HepG2 (cell line): Measurements from ENCODE around the gene SNX22. TPM values are rescaled to one million over a fixed set of nuclear protein-coding genes. Genes with fewer than 3 reads are reported as not detected.
A peak's percentile ranks its signal among the peaks of the same experiment; 100 is the strongest.

Source experiments
- ATAC-seq: fragments of 200-7000 bp; cut with Tn5 transposase; 3 replicates; pipeline ENCODE4 v1.9.1; 2020; ENCODE audit warnings: mild to moderate bottlenecking, moderate library complexity
- BruUV-seq: library from RNA; stranded (reverse); fragments of 400-500 nt; replicated peaks from 2 replicates; lab custom pipeline; 2021; lab: Mats Ljungman, UMichigan
- CTCF ChIA-PET: fragments of 300-600 bp; formaldehyde crosslinking; extraction: SDS; loops from one replicate; lab custom pipeline; 2021; ENCODE audit warnings: low total read pairs, inconsistent platforms, low intra/inter-chr PET ratio; lab: Yijun Ruan, JAX
- POLR2A ChIA-PET: fragments of 350-600 bp; sonication (Branson Sonifier 250); formaldehyde crosslinking; loops from one replicate; lab custom pipeline; 2020; ENCODE audit warnings: antibody characterized with exemption, inconsistent platforms; lab: Yijun Ruan, JAX
- DNase-seq: peaks from one replicate; pipeline ENCODE4 v3.0.0-alpha.2; 2015; ENCODE audit warnings: low spot score
- FAIRE-seq: peaks from 3 replicates; lab custom pipeline; 2011; peaks lifted over from hg19 to GRCh38; lab: Jason Lieb, UNC
- H2AFZ ChIP-seq: one replicate; pipeline ENCODE4 v1.6.1; 2011; ENCODE audit warnings: low read length, inconsistent platforms
- H3K27ac ChIP-seq: fragments of 300-600 bp; 3 replicates; pipeline ENCODE4 v1.8.0; 2011; ENCODE audit warnings: mixed run types, mild to moderate bottlenecking, mixed read lengths, low read length, inconsistent platforms; ENCODE audit not compliant: insufficient read depth; ENCODE audit errors: extremely low read length
- H3K27me3 ChIP-seq, 2 experiments: fragments of 200-600 bp in 1 of 2; 2 replicates in 1 of 2; 3 replicates in 1 of 2; pipeline versions ENCODE4 v1.6.0 to v1.8.0; 2011; ENCODE audit warnings: low read length in 2 of 2, mild to moderate bottlenecking in 2 of 2, moderate library complexity in 2 of 2, inconsistent platforms in 1 of 2; ENCODE audit not compliant: insufficient read depth in 2 of 2, control insufficient read depth in 1 of 2
- H3K36me3 ChIP-seq, 2 experiments: fragments of 200-600 bp in 1 of 2; replicated peaks in 1 of 2; 2 replicates in 1 of 2; 3 replicates in 1 of 2; pipeline versions ENCODE4 v1.5.1 to v1.8.0; 2011; ENCODE audit warnings: low read length in 2 of 2, inconsistent platforms in 1 of 2; ENCODE audit not compliant: insufficient read depth in 2 of 2, control insufficient read depth in 1 of 2
- H3K4me1 ChIP-seq: 2 replicates; pipeline ENCODE4 v1.5.1; 2012; ENCODE audit warnings: low read length, inconsistent platforms; ENCODE audit not compliant: insufficient read depth
- H3K4me2 ChIP-seq: 2 replicates; pipeline ENCODE4 v1.6.0; 2011; ENCODE audit warnings: low read depth, low read length, inconsistent platforms
- H3K4me3 ChIP-seq, 3 experiments: fragments of 200-600 bp in 1 of 3; sonication (generic), shearing (Covaris generic) in 1 of 3; replicated peaks in 1 of 3; 2 replicates each; pipeline ENCODE4 v1.5.1; 2011 to 2016; ENCODE audit warnings: low read length in 3 of 3, inconsistent platforms in 2 of 3, low read depth in 2 of 3, mild to moderate bottlenecking in 2 of 3, control low read depth in 1 of 3, mixed read lengths in 1 of 3; ENCODE audit not compliant: insufficient read depth in 1 of 3
- H3K79me2 ChIP-seq: one replicate; pipeline ENCODE4 v1.6.1; 2011; ENCODE audit warnings: low read length, inconsistent platforms; ENCODE audit not compliant: insufficient read depth
- H3K9ac ChIP-seq: 2 replicates; pipeline ENCODE4 v1.6.0; 2011; ENCODE audit warnings: mild to moderate bottlenecking, low read depth, low read length, inconsistent platforms; ENCODE audit not compliant: insufficient read depth
- H3K9me3 ChIP-seq: 2 replicates; pipeline ENCODE4 v1.5.1; 2012; ENCODE audit warnings: mild to moderate bottlenecking, low read length
- H4K20me1 ChIP-seq: 2 replicates; pipeline ENCODE4 v1.6.0; 2011; ENCODE audit warnings: inconsistent platforms, mild to moderate bottlenecking, low read length, moderate library complexity; ENCODE audit not compliant: insufficient read depth
- FOXM1 ChIP-seq: sonication (generic); formaldehyde crosslinking; IDR thresholded peaks from 2 replicates; pipeline ENCODE4 v1.5.0; 2020; ENCODE audit warnings: missing genetic modification reagents
- HMGXB3 ChIP-seq: sonication (generic); formaldehyde crosslinking; IDR thresholded peaks from 2 replicates; pipeline ENCODE4 v1.4.0; 2020; ENCODE audit warnings: missing genetic modification reagents, borderline replicate concordance
- HOMEZ ChIP-seq: IDR thresholded peaks from 2 replicates; pipeline ENCODE4 v1.6.1; 2016; ENCODE audit warnings: low read depth
- SCMH1 ChIP-seq: sonication (generic); formaldehyde crosslinking; IDR thresholded peaks from 2 replicates; pipeline ENCODE4 v1.9.0; 2021; ENCODE audit warnings: missing genetic modification reagents, mild to moderate bottlenecking, borderline replicate concordance
- SNAPC2 ChIP-seq: sonication (generic); formaldehyde crosslinking; IDR thresholded peaks from 2 replicates; pipeline ENCODE4 v1.8.1; 2022; ENCODE audit warnings: mild to moderate bottlenecking, missing genetic modification reagents
- SNRNP70 ChIP-seq: fragments of 200-400 bp; formaldehyde crosslinking; IDR thresholded peaks from 2 replicates; pipeline ENCODE4 v1.6.1; 2017; ENCODE audit warnings: mild to moderate bottlenecking, low read depth, low read length, moderate library complexity
- TERF1 ChIP-seq: sonication (generic); formaldehyde crosslinking; IDR thresholded peaks from 2 replicates; pipeline ENCODE4 v1.8.0; 2022; ENCODE audit warnings: mild to moderate bottlenecking, missing genetic modification reagents, moderate library complexity
- THRA ChIP-seq: sonication (generic); formaldehyde crosslinking; IDR thresholded peaks from 2 replicates; pipeline ENCODE4 v1.4.0; 2020; ENCODE audit warnings: missing genetic modification reagents, borderline replicate concordance
- ZNF329 ChIP-seq: sonication (generic); formaldehyde crosslinking; IDR thresholded peaks from 2 replicates; pipeline ENCODE4 v1.9.0; 2021; ENCODE audit warnings: low read depth, mild to moderate bottlenecking, missing genetic modification reagents
- ZNF552 ChIP-seq: sonication (generic); formaldehyde crosslinking; IDR thresholded peaks from 2 replicates; pipeline ENCODE4 v1.9.0; 2022; ENCODE audit warnings: missing genetic modification reagents, mild to moderate bottlenecking, borderline replicate concordance
- ZNF770 ChIP-seq: sonication (generic); formaldehyde crosslinking; IDR thresholded peaks from 2 replicates; pipeline ENCODE4 v1.5.0; 2020; ENCODE audit warnings: mild to moderate bottlenecking, missing genetic modification reagents
- ZSCAN9 ChIP-seq: IDR thresholded peaks from 2 replicates; pipeline ENCODE4 v1.6.1; 2016; ENCODE audit warnings: borderline replicate concordance
- WGBS: methylation state at CpG from one replicate; pipeline ENCODE4 v1.1.6; 2017; ENCODE audit warnings: low lambda C conversion rate; 5-methylcytosine and 5-hydroxymethylcytosine counted together
- in situ Hi-C: cut with HindIII; loops from 2 replicates; pipeline ENCODE4 v1.10.0; 2017; ENCODE audit warnings: low pct_unique_long_range_greater_than_20kb; ENCODE audit not compliant: extremely low pct_ligation_motif_present
- intact Hi-C: fragments of 100-400 bp; cut with micrococcal nuclease; formaldehyde crosslinking; loops from one replicate; pipeline ENCODE4 v1.10.0; 2022; ENCODE audit not compliant: unreplicated experiment
- polyA plus RNA-seq, 8 experiments: library from polyadenylated mRNA; depleted of rRNA in 3 of 8; stranded (reverse) in 7 of 8; unstranded in 1 of 8; fragments of >200 nt; fragmentation: Illumina TruSeq in 4 of 8; extraction: Trizol in 4 of 8; gene quantifications; 2 replicates each; pipeline versions ENCODE4 v1.2.1 to v1.2.3, GENCODE V29; 2011 to 2016; ENCODE audit warnings: low read depth in 4 of 8, missing spikeins in 1 of 8, mixed read lengths in 1 of 8; ENCODE audit not compliant: insufficient read depth in 1 of 8
- total RNA-seq, 5 experiments: library from RNA; depleted of rRNA; stranded (reverse); fragments of >200 nt; fragmentation: Illumina TruSeq; extraction: Trizol; gene quantifications; 2 replicates each; pipeline ENCODE4 v1.2.3, GENCODE V29; 2016; ENCODE audit warnings: low read depth in 1 of 5

SNX22 gene
- total and polyA plus RNA-seq, 2 of the 13 experiments (the other 11 are each of a cell fraction or from before 2014, with no cell fraction given), result 2.3 to 5.5 TPM

- DNase-seq (no peak), ATAC-seq (no peak), FAIRE-seq (no peak)
- BruUV-seq, result TSS peak; percentile 27
- no peak overlapping the region for H3K4me2 ChIP-seq
- no peaks in the 10 kb centered on the region for H3K9me3 ChIP-seq
- no peak overlapping the region for H3K27ac ChIP-seq
- no peaks in the 10 kb centered on the region for H4K20me1 ChIP-seq
- H3K27me3 ChIP-seq, result no peaks in the 10 kb centered on the region
- intact Hi-C loops (no loop called here), in situ Hi-C loops (no loop called here)
- peaks cover 41 to 88% of the 10 kb centered on the region in 2 experiments for H3K36me3 ChIP-seq
- no peaks in the 10 kb centered on the region for H3K79me2 ChIP-seq
- ChIA-PET POLR2A (no interaction called here), CTCF (no interaction called here)
- H3K4me3 ChIP-seq, result no peak overlapping the region
- H2AFZ ChIP-seq, result no peak overlapping the region
- TF ChIP-seq FOXM1 (CRISPR knock-in tag), result no peak
- TF ChIP-seq ZNF329, result no peak
- TF ChIP-seq SNRNP70, result no peak
- no peak for TF ChIP-seq ZNF552 (CRISPR knock-in tag)
- TF ChIP-seq ZSCAN9 (CRISPR knock-in tag), result no peak
- TF ChIP-seq TERF1, result no peak
- no peak for TF ChIP-seq ZNF770 (CRISPR knock-in tag)
- TF ChIP-seq HMGXB3 (CRISPR knock-in tag), result no peak
- TF ChIP-seq SNAPC2 (CRISPR knock-in tag), result no peak
- TF ChIP-seq THRA (CRISPR knock-in tag), result no peak
- TF ChIP-seq SCMH1 (CRISPR knock-in tag), result no peak
- no peak for TF ChIP-seq HOMEZ
- 98% methylated on average over 10 of the region's 10 CpGs for WGBS
- H3K4me1 ChIP-seq, result no peaks in the 10 kb centered on the region
- H3K9ac ChIP-seq, result no peak overlapping the region
Observed at GRCh38 chr15:64133623-64134344, 17.7 kb upstream of the SNX22 start.
